Epithelial cell of esophagus (primary cell): Measurements from ENCODE around the gene ELF3.

ENCODE experiments used
- DNase-seq: peaks from one replicate; pipeline ENCODE4 v3.0.0; 2010; ENCODE audit warnings: low read depth
- H3K4me3 ChIP-seq: 2 replicates; pipeline ENCODE4 v1.5.1; 2011; ENCODE audit warnings: mild to moderate bottlenecking, low read length, control low read depth
- TF ChIP-seq, protein P1 (sequence below): IDR thresholded peaks from 2 replicates; pipeline ENCODE4 v1.5.1; 2011; ENCODE audit warnings: low read depth, mild to moderate bottlenecking, low read length, control low read depth, inconsistent platforms; ENCODE audit not compliant: insufficient read depth; ENCODE audit errors: missing control alignments

ELF3 gene

DNA sequence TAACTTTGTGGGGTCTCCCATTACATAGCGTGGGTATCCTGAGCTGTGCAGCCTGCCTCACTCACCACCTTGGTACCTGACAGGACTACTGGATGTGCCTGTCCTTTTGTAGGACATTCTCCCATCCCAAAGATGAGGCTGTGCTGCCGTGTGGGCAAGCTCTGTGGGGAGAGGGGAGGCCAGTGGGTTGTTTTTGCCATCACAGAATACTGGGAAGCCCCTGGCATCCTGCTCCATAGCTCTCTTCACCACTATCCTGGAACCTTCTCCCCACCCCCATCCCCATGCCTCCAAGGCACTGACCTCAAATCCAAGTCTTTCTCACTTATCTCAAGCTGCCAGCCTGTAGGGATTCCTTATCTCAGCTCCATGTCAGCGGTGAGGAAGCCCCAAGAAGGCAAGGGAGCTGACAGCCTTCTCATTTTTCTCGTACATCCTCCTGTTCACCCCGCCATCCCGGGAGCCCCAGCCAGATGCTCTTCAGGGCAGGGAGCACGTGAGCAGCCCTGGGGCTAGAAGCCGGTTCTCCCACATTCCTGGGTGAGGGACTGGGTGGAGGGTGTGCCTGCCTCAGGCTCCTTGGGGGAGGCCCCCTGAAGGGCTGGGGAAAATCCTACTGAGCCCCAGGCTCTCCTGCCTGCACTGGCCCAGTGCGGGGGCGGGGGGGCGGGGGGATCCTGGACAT, 2.4 kb upstream of the ELF3 start:
- peak; percentile 92 for DNase-seq
- TF ChIP-seq, protein P1, sequence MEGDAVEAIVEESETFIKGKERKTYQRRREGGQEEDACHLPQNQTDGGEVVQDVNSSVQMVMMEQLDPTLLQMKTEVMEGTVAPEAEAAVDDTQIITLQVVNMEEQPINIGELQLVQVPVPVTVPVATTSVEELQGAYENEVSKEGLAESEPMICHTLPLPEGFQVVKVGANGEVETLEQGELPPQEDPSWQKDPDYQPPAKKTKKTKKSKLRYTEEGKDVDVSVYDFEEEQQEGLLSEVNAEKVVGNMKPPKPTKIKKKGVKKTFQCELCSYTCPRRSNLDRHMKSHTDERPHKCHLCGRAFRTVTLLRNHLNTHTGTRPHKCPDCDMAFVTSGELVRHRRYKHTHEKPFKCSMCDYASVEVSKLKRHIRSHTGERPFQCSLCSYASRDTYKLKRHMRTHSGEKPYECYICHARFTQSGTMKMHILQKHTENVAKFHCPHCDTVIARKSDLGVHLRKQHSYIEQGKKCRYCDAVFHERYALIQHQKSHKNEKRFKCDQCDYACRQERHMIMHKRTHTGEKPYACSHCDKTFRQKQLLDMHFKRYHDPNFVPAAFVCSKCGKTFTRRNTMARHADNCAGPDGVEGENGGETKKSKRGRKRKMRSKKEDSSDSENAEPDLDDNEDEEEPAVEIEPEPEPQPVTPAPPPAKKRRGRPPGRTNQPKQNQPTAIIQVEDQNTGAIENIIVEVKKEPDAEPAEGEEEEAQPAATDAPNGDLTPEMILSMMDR = no peak
- no peak overlapping the region for H3K4me3 ChIP-seq

DNA sequence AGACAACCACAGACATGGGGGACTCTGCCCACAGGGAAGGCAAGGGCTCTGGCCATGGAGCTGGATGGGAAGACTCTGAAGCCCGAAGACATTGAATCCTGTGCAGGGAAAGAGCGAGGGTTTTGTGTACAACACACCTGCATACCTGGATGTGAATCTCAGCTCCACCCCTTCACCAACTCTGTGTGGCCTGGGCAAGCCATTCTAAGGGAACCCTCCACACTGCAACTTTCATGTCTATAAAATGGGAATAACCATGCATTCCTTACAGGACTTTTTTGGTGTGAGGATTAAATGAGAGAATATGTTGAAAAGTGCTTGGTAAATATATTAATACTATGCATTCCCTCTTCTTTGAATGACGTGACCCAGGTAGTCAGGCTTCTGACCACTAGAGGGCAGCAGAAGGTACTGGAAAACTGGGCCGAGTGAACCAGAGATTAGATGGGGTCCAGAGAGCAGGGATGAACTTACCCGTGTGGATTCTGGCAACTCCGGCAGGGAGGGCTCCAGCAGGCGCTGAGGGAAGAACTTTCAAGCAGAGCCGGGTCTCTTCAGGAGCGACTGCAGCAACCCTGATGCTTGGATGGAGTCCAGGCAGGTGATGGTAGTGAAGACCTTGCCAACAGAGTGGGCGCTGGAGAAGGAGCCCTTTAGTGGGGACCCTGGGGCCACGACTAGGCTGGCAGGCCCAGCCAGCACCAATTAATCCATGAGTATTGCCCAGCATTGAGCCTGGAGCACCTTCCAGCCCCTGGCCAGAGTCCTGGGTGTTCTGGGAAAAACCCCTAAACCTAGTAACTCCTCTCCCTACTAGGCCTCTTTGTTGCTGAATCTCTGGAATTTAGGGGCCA, 834 bp upstream of the ELF3 start:
- peak; percentile 86 for DNase-seq
- TF ChIP-seq, protein P1 = peak; percentile 91
- no peak overlapping the region for H3K4me3 ChIP-seq

DNA sequence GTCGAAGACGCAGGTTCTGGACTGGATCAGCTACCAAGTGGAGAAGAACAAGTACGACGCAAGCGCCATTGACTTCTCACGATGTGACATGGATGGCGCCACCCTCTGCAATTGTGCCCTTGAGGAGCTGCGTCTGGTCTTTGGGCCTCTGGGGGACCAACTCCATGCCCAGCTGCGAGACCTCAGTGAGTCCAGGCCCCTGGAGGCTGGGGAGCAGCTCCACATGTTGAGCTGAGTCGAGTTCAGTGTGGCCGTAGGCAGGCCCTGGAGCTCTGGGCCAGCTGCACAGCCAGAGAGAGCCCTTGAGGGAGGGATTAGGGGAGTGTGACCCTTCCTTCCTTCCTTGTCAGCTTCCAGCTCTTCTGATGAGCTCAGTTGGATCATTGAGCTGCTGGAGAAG, 1.6 kb downstream of the ELF3 start:
- peak overlapping the region; percentile 63 for H3K4me3 ChIP-seq

DNA sequence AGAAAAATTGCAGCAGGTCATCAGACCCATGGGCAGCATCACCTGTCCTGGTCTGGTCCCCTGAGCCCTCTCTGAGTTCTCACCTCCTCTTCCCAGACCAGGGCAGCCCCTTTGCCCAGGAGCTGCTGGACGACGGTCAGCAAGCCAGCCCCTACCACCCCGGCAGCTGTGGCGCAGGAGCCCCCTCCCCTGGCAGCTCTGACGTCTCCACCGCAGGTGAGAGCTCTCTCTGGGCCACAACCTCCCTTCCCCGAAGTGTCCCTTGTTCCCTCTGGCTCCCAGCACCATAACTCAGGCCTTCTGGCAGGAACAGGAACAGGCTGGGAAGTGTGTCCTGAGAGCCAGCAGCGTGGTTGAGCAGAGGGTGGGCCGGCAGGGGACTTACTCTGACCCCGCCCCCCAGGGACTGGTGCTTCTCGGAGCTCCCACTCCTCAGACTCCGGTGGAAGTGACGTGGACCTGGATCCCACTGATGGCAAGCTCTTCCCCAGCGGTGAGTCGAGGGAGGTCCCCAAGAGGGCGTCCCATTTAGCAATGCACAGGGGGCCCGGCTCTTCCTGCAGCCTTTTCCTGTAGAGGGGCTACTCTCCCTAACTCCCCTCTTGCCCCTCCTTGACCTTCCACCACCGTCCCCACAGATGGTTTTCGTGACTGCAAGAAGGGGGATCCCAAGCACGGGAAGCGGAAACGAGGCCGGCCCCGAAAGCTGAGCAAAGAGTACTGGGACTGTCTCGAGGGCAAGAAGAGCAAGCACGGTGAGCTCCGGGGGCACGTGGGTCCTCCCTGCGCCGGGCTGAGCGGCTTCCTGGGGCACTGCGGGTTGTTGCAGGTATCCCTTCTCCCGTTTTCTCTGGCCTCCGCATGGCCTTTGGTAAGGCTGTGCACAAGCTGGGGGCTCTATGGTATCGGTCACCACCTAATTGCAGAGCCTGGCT, 2.4 kb downstream of the ELF3 start:
- H3K4me3 ChIP-seq = peak overlapping the region; percentile 63
- no peak for DNase-seq
- TF ChIP-seq, protein P1 = no peak

More for the DNA sequence above, 1.6 kb downstream of the ELF3 start:
- DNase-seq = no peak
- TF ChIP-seq, protein P1 = no peak

DNA sequence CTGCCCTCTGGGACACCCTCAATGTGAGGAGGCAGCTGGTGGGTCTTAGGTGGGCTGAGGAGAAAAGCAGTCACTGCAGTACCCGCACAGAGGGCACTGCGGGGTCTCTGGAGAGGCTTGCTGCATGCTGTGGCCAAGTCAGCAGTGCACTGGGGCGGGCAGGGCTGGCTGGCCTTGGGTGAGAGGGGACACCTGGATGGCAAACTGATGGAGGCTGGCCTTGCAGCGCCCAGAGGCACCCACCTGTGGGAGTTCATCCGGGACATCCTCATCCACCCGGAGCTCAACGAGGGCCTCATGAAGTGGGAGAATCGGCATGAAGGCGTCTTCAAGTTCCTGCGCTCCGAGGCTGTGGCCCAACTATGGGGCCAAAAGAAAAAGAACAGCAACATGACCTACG, 3.2 kb downstream of the ELF3 start:
- no peak for DNase-seq
- H3K4me3 ChIP-seq = no peak overlapping the region
- TF ChIP-seq, protein P1 = no peak

DNA sequence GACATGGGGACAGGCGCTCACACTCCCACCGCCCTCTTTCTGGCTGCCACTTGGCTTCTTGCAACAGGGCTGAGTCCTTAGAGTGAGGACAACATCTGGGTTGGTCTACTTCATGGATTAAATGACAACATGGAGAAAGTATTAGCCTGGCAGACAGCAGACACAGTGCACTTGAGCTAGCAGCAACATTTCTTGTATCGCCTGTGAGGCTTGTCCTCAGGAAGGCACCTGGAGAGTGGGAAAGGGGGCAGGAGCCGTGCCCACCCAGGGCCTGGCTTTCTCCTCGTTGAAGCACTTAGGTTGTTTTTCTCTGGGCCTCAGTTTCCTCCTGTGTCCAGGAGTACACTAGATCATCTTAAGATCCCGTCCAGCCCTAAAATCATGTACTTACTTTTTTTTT, 3.7 kb downstream of the ELF3 start:
- no peak for DNase-seq
- TF ChIP-seq, protein P1 = no peak
- H3K4me3 ChIP-seq = no peak overlapping the region
